ENCODE data around the gene NOC4L. TPM values are rescaled to one million over a fixed set of nuclear protein-coding genes. Genes with fewer than 3 reads are reported as not detected.

NOC4L gene
- total RNA-seq, 1 donor from 2014 or later, result 3.5 TPM

- H3K9me3 Mint-ChIP-seq, result peaks cover 1% of the 10 kb centered on the region
- no peak overlapping the region for H3K4me3 Mint-ChIP-seq
- Histone ChIP-seq H2AFZ (replicated peaks) (no peak overlapping the region), H3F3A (ENCODE audit: low read depth) (peaks cover 8% of the 10 kb centered on the region), H3K4me3 (no peak overlapping the region), H3K9me3 (ENCODE audit: low read depth) (no peaks in the 10 kb centered on the region), H3K4me1 (no peaks in the 10 kb centered on the region), H3K4me2 (no peak overlapping the region), H3K36me3 (no peaks in the 10 kb centered on the region), H3K79me2 (ENCODE audit: low read depth) (no peaks in the 10 kb centered on the region), H3K27me3 (peaks cover 67% of the 10 kb centered on the region), H3K27ac (no peak overlapping the region), H4K20me1 (ENCODE audit: low read depth) (peaks cover 4% of the 10 kb centered on the region), H3K9ac (no peak overlapping the region)
- H3K36me3 Mint-ChIP-seq, result no peaks in the 10 kb centered on the region
- DNase-seq (ENCODE audit: low spot score), result no peak
- H3K27ac Mint-ChIP-seq, result no peak overlapping the region
- no peak for TF ChIP-seq CTCF (IDR thresholded peaks at IDR 0.05)
- TF ChIP-seq EZH2phosphoT487 (IDR thresholded peaks at IDR 0.05), result no peak
- no peak for TF ChIP-seq EZH2 (IDR thresholded peaks at IDR 0.05)
- no peaks in the 10 kb centered on the region for H3K4me1 Mint-ChIP-seq
- peaks cover 11% of the 10 kb centered on the region for H3K27me3 Mint-ChIP-seq (ENCODE audit: insufficient read depth, low read depth)
These were observed 24.2 kb downstream of the NOC4L start for GRCh38 chr12:132168311-132169031.

- Histone ChIP-seq H3K4me3 (no peak overlapping the region), H3K4me1 (no peaks in the 10 kb centered on the region), H4K20me1 (ENCODE audit: low read depth) (peaks cover 2% of the 10 kb centered on the region), H3K9ac (no peak overlapping the region), H3K4me2 (no peak overlapping the region), H3K27me3 (peaks cover 67% of the 10 kb centered on the region), H2AFZ (replicated peaks) (no peak overlapping the region), H3F3A (ENCODE audit: low read depth) (peaks cover 6% of the 10 kb centered on the region), H3K9me3 (ENCODE audit: low read depth) (no peaks in the 10 kb centered on the region), H3K36me3 (no peaks in the 10 kb centered on the region), H3K27ac (no peak overlapping the region), H3K79me2 (ENCODE audit: low read depth) (no peaks in the 10 kb centered on the region)
- Mint-ChIP-seq H3K9me3 (peaks cover 1% of the 10 kb centered on the region), H3K4me3 (no peak overlapping the region), H3K4me1 (no peaks in the 10 kb centered on the region), H3K36me3 (no peaks in the 10 kb centered on the region), H3K27ac (no peak overlapping the region), H3K27me3 (ENCODE audit: insufficient read depth, low read depth) (peaks cover 8% of the 10 kb centered on the region)
- TF ChIP-seq CTCF (IDR thresholded peaks at IDR 0.05) (no peak), EZH2phosphoT487 (IDR thresholded peaks at IDR 0.05) (no peak)
- DNase-seq (ENCODE audit: low spot score), result no peak
These were observed 25.1 kb downstream of the NOC4L start for GRCh38 chr12:132169376-132169775.

GRCh38 chr12:132170094-132170636, 25.9 kb downstream of the NOC4L start:
- Histone ChIP-seq H3K27me3 (peaks cover 72% of the 10 kb centered on the region), H3K79me2 (ENCODE audit: low read depth) (no peaks in the 10 kb centered on the region), H3K36me3 (no peaks in the 10 kb centered on the region), H3K9ac (no peak overlapping the region), H3K27ac (no peak overlapping the region), H3K4me1 (no peaks in the 10 kb centered on the region), H2AFZ (replicated peaks) (no peak overlapping the region), H3K9me3 (ENCODE audit: low read depth) (no peaks in the 10 kb centered on the region), H4K20me1 (ENCODE audit: low read depth) (no peaks in the 10 kb centered on the region), H3F3A (ENCODE audit: low read depth) (peaks cover 3% of the 10 kb centered on the region), H3K4me3 (no peak overlapping the region), H3K4me2 (no peak overlapping the region)
- Mint-ChIP-seq H3K9me3 (no peaks in the 10 kb centered on the region), H3K36me3 (no peaks in the 10 kb centered on the region), H3K27ac (no peak overlapping the region), H3K4me3 (no peak overlapping the region), H3K4me1 (peaks cover 2% of the 10 kb centered on the region), H3K27me3 (ENCODE audit: insufficient read depth, low read depth) (peaks cover 8% of the 10 kb centered on the region)
- no peak for TF ChIP-seq EZH2phosphoT487 (IDR thresholded peaks at IDR 0.05)
- no peak for TF ChIP-seq CTCF (IDR thresholded peaks at IDR 0.05)
- no peak for TF ChIP-seq EZH2 (IDR thresholded peaks at IDR 0.05)
- no peak for DNase-seq (ENCODE audit: low spot score)

Data from neural progenitor cell (in vitro differentiated cells).